ENCODE measurements around the gene PCK1.
A peak's percentile ranks its signal among the peaks of the same experiment; 100 is the strongest.

PCK1 gene

GRCh38 chr20:57577679-57578475 lies 17.0 kb downstream of the PCK1 start:
- Histone ChIP-seq H3K9ac (ENCODE audit: low read length) (no peak overlapping the region), H3K4me1 (ENCODE audit: control insufficient read depth, insufficient read depth, low read length) (peaks cover 31% of the 10 kb centered on the region), H3K4me3 (ENCODE audit: low read length) (no peak overlapping the region), H3K27ac (ENCODE audit: low read depth, low read length) (no peak overlapping the region), H3K27me3 (ENCODE audit: control insufficient read depth, insufficient read depth, low read length) (no peaks in the 10 kb centered on the region), H3K36me3 (ENCODE audit: control insufficient read depth, insufficient read depth, low read length) (no peaks in the 10 kb centered on the region)

- Histone ChIP-seq H3K27me3 (ENCODE audit: control insufficient read depth, insufficient read depth, low read length) (no peaks in the 10 kb centered on the region), H3K4me3 (ENCODE audit: low read length) (no peak overlapping the region), H3K36me3 (ENCODE audit: control insufficient read depth, insufficient read depth, low read length) (no peaks in the 10 kb centered on the region), H3K9ac (ENCODE audit: low read length) (no peak overlapping the region), H3K4me1 (ENCODE audit: control insufficient read depth, insufficient read depth, low read length) (peaks cover 38% of the 10 kb centered on the region), H3K27ac (ENCODE audit: low read depth, low read length) (no peak overlapping the region)
Observed at GRCh38 chr20:57578476-57579165, 17.7 kb downstream of the PCK1 start.

- Histone ChIP-seq H3K9ac (ENCODE audit: low read length) (no peak overlapping the region), H3K4me1 (ENCODE audit: control insufficient read depth, insufficient read depth, low read length) (peaks cover 38% of the 10 kb centered on the region), H3K36me3 (ENCODE audit: control insufficient read depth, insufficient read depth, low read length) (no peaks in the 10 kb centered on the region), H3K27me3 (ENCODE audit: control insufficient read depth, insufficient read depth, low read length) (no peaks in the 10 kb centered on the region), H3K4me3 (ENCODE audit: low read length) (no peak overlapping the region), H3K27ac (ENCODE audit: low read depth, low read length) (no peak overlapping the region)
Observed at GRCh38 chr20:57579331-57579897, 18.5 kb downstream of the PCK1 start.

GRCh38 chr20:57579898-57580447 lies 19.1 kb downstream of the PCK1 start:
- Histone ChIP-seq H3K27ac (ENCODE audit: low read depth, low read length) (peak overlapping the region; percentile 3), H3K4me3 (ENCODE audit: low read length) (peak overlapping the region; percentile 17), H3K9ac (ENCODE audit: low read length) (no peak overlapping the region), H3K4me1 (ENCODE audit: control insufficient read depth, insufficient read depth, low read length) (peaks cover 38% of the 10 kb centered on the region), H3K27me3 (ENCODE audit: control insufficient read depth, insufficient read depth, low read length) (no peaks in the 10 kb centered on the region), H3K36me3 (ENCODE audit: control insufficient read depth, insufficient read depth, low read length) (no peaks in the 10 kb centered on the region)

GRCh38 chr20:57580478-57581201 lies 19.7 kb downstream of the PCK1 start:
- H3K36me3 ChIP-seq (ENCODE audit: control insufficient read depth, insufficient read depth, low read length): no peaks in the 10 kb centered on the region
- peaks cover 38% of the 10 kb centered on the region for H3K4me1 ChIP-seq (ENCODE audit: control insufficient read depth, insufficient read depth, low read length)
- no peak overlapping the region for H3K9ac ChIP-seq (ENCODE audit: low read length)
- no peaks in the 10 kb centered on the region for H3K27me3 ChIP-seq (ENCODE audit: control insufficient read depth, insufficient read depth, low read length)
- H3K4me3 ChIP-seq (ENCODE audit: low read length): peak overlapping the region; percentile 17
- peak overlapping the region; percentile 3 for H3K27ac ChIP-seq (ENCODE audit: low read depth, low read length)

GRCh38 chr20:57581202-57582028 lies 20.5 kb downstream of the PCK1 start:
- peaks cover 38% of the 10 kb centered on the region for H3K4me1 ChIP-seq (ENCODE audit: control insufficient read depth, insufficient read depth, low read length)
- H3K9ac ChIP-seq (ENCODE audit: low read length): no peak overlapping the region
- H3K4me3 ChIP-seq (ENCODE audit: low read length): no peak overlapping the region
- peak overlapping the region; percentile 63 for H3K27ac ChIP-seq (ENCODE audit: low read depth, low read length)
- H3K27me3 ChIP-seq (ENCODE audit: control insufficient read depth, insufficient read depth, low read length): no peaks in the 10 kb centered on the region
- no peaks in the 10 kb centered on the region for H3K36me3 ChIP-seq (ENCODE audit: control insufficient read depth, insufficient read depth, low read length)

GRCh38 chr20:57582029-57582378 lies 21.1 kb downstream of the PCK1 start:
- Histone ChIP-seq H3K36me3 (ENCODE audit: control insufficient read depth, insufficient read depth, low read length) (no peaks in the 10 kb centered on the region), H3K9ac (ENCODE audit: low read length) (no peak overlapping the region), H3K4me1 (ENCODE audit: control insufficient read depth, insufficient read depth, low read length) (peaks cover 38% of the 10 kb centered on the region), H3K27ac (ENCODE audit: low read depth, low read length) (peak overlapping the region; percentile 63), H3K27me3 (ENCODE audit: control insufficient read depth, insufficient read depth, low read length) (no peaks in the 10 kb centered on the region), H3K4me3 (ENCODE audit: low read length) (no peak overlapping the region)

- H3K4me3 ChIP-seq (ENCODE audit: low read length): no peak overlapping the region
- H3K27me3 ChIP-seq (ENCODE audit: control insufficient read depth, insufficient read depth, low read length): no peaks in the 10 kb centered on the region
- H3K27ac ChIP-seq (ENCODE audit: low read depth, low read length): peak overlapping the region; percentile 75
- peaks cover 38% of the 10 kb centered on the region for H3K4me1 ChIP-seq (ENCODE audit: control insufficient read depth, insufficient read depth, low read length)
- no peaks in the 10 kb centered on the region for H3K36me3 ChIP-seq (ENCODE audit: control insufficient read depth, insufficient read depth, low read length)
- no peak overlapping the region for H3K9ac ChIP-seq (ENCODE audit: low read length)
Observed at GRCh38 chr20:57582432-57583288, 21.8 kb downstream of the PCK1 start.

- H3K9ac ChIP-seq (ENCODE audit: low read length): no peak overlapping the region
- H3K27ac ChIP-seq (ENCODE audit: low read depth, low read length): peak overlapping the region; percentile 75
- H3K27me3 ChIP-seq (ENCODE audit: control insufficient read depth, insufficient read depth, low read length): no peaks in the 10 kb centered on the region
Observed at GRCh38 chr20:57583289-57584257, 22.7 kb downstream of the PCK1 start.

GRCh38 chr20:57584768-57585461 lies 24.0 kb downstream of the PCK1 start:
- Histone ChIP-seq H3K4me3 (ENCODE audit: low read length) (no peak overlapping the region), H3K4me1 (ENCODE audit: control insufficient read depth, insufficient read depth, low read length) (peaks cover 33% of the 10 kb centered on the region), H3K27me3 (ENCODE audit: control insufficient read depth, insufficient read depth, low read length) (peaks cover 2% of the 10 kb centered on the region), H3K27ac (ENCODE audit: low read depth, low read length) (no peak overlapping the region), H3K36me3 (ENCODE audit: control insufficient read depth, insufficient read depth, low read length) (no peaks in the 10 kb centered on the region), H3K9ac (ENCODE audit: low read length) (no peak overlapping the region)

More at GRCh38 chr20:57583289-57584257, 22.7 kb downstream of the PCK1 start:
- Histone ChIP-seq H3K4me3 (ENCODE audit: low read length) (no peak overlapping the region), H3K4me1 (ENCODE audit: control insufficient read depth, insufficient read depth, low read length) (peaks cover 38% of the 10 kb centered on the region), H3K36me3 (ENCODE audit: control insufficient read depth, insufficient read depth, low read length) (no peaks in the 10 kb centered on the region)
